K562 treated with DMSO at 1 percent for 12 hours (cell line): ENCODE measurements around the gene MUCL3. TPM values are rescaled to one million over a fixed set of nuclear protein-coding genes. Genes with fewer than 3 reads are reported as not detected.

Experiments
- total RNA-seq: library from RNA; unstranded; fragments of 300-600 nt; gene quantifications from 2 replicates; pipeline ENCODE4 v1.2.3, GENCODE V29; 2022; ENCODE audit not compliant: insufficient read depth

MUCL3 gene
- not detected in 2 replicates for total RNA-seq

GRCh38 chr6:30940361-30940986 is at the start of gene MUCL3:
Gene MUCL3, plus strand, starts transcription at chr6:30940973. Its CDS starts 27 bp downstream, at chr6:30941000.

GRCh38 chr6:30907758-30908591 is 32.8 kb upstream of the MUCL3 start, which contains the start of gene GTF2H4:
Gene GTF2H4, plus strand, starts transcription at chr6:30908207.

GRCh38 chr6:30914076-30914853 is 26.5 kb upstream of the MUCL3 start, which contains the start of gene VARS2:
Gene VARS2, plus strand, starts transcription at chr6:30914238. Its CDS starts 599 bp downstream, at chr6:30914837.

GRCh38 chr6:30931969-30932645 is 8.7 kb upstream of the MUCL3 start, which contains the start of gene SFTA2:
Gene SFTA2, minus strand, starts transcription at chr6:30932170. Its CDS starts 74 bp downstream, at chr6:30932096.

GRCh38 chr6:30983439-30983838 is 42.7 kb downstream of the MUCL3 start, which contains the start of gene MUC21:
Gene MUC21, plus strand, starts transcription at chr6:30983718. Its CDS starts 241 bp downstream, at chr6:30983959.

Other genes starting within 250 kb of the MUCL3 start
- gene NRM, start 250.0 kb upstream of the MUCL3 start, total RNA-seq = 26.0 and 32.4 TPM in 2 replicates
- gene MDC1, start 223.7 kb upstream of the MUCL3 start, total RNA-seq = 37.9 and 97.2 TPM in 2 replicates
- gene TUBB, start 220.6 kb upstream of the MUCL3 start, total RNA-seq = 976 and 1,602 TPM in 2 replicates
- gene FLOT1, start 198.3 kb upstream of the MUCL3 start, total RNA-seq = 233 and 258 TPM in 2 replicates
- gene IER3, start 196.4 kb upstream of the MUCL3 start, total RNA-seq = 157 and 175 TPM in 2 replicates
- gene DDR1, start 56.5 kb upstream of the MUCL3 start, total RNA-seq = 35.9 and 63.9 TPM in 2 replicates
- 39.6 and 47.7 TPM in 2 replicates for gene GTF2H4, start 32.8 kb upstream of the MUCL3 start, total RNA-seq
- gene VARS2, start 26.7 kb upstream of the MUCL3 start, total RNA-seq = 27.0 and 53.9 TPM in 2 replicates
- not detected in 2 replicates for gene SFTA2, start 8.8 kb upstream of the MUCL3 start, total RNA-seq
- not detected in 2 replicates for gene MUC21, start 42.7 kb downstream of the MUCL3 start, total RNA-seq
- not detected in 2 replicates for gene MUC22, start 69.5 kb downstream of the MUCL3 start, total RNA-seq
- gene C6orf15, start 171.6 kb downstream of the MUCL3 start, total RNA-seq = not detected in 2 replicates
- gene PSORS1C1, start 173.8 kb downstream of the MUCL3 start, total RNA-seq = not detected in 2 replicates
- not detected in 2 replicates for gene CDSN, start 179.5 kb downstream of the MUCL3 start, total RNA-seq
- gene PSORS1C2, start 198.1 kb downstream of the MUCL3 start, total RNA-seq = not detected in 2 replicates
- gene CCHCR1, start 216.8 kb downstream of the MUCL3 start, total RNA-seq = 25.7 and 35.1 TPM in 2 replicates
- 46.9 and 91.4 TPM in 2 replicates for gene TCF19, start 217.6 kb downstream of the MUCL3 start, total RNA-seq
- 0.56 TPM in 1 of 2 replicates, not detected in the other for gene POU5F1, start 229.7 kb downstream of the MUCL3 start, total RNA-seq